ENCODE measurements around the gene RNF214.
"Not testable (repeated sequence)": the region's sequence is repeated elsewhere in the genome, so short reads cannot be mapped to it uniquely, and the experiment has no call there.

Gene RNF214

DNA sequence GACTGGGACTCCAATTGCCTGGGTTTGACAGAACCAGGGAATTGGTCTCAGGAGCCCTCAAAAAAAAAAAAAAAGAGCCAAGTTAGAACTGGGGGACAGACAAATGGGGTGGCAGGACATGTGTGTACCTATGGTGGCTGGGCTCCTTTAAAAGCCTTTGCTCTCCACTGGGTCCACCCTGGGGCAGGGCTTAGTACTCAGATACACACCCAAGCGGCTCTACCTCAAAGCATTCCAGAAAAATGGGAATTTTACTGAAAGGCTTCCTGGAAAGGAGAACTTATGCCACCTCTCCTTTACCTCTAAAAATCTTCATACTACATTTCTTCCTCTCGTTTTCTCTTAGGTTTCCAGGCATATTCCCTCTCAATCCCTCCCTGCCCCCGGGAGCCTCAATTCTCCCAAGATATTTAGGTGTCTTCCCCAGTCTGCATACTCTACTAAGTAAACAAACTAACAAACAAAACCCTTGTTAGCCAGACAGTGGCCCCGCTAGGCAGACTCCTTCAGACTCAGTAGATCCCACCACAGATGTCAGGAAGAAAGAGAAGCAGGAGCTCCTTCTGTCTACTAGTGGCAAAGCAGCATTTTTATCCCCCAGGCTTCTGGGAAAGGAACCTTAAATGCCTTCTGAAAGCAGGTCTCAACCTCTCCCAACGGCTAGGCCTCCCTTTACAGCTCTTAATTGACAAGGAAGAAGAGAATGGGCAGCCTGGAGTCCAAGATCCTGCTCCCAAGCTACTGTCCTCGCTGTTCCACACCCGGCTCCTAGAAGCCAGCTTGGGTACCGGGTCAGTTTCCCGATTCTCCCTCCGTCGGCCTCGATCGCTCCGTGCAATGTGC is 1.3 kb upstream of the RNF214 start:
- DNase-seq (ENCODE audit: low spot score) = no peak

GRCh38 chr11:117231842-117232091 is 704 bp upstream of the RNF214 start, which contains the start of gene PCSK7:
Gene PCSK7 (minus strand): TSS chr11:117232073. CDS start chr11:117229844, 2,229 bp downstream.
- DNase-seq (ENCODE audit: low spot score) = no peak

GRCh38 chr11:117232911-117233409 is 489 bp downstream of the RNF214 start:
- DNase-seq (ENCODE audit: low spot score) = no peak

GRCh38 chr11:117238221-117238620 is 5.8 kb downstream of the RNF214 start:
- no peak for DNase-seq (ENCODE audit: low spot score)

DNA sequence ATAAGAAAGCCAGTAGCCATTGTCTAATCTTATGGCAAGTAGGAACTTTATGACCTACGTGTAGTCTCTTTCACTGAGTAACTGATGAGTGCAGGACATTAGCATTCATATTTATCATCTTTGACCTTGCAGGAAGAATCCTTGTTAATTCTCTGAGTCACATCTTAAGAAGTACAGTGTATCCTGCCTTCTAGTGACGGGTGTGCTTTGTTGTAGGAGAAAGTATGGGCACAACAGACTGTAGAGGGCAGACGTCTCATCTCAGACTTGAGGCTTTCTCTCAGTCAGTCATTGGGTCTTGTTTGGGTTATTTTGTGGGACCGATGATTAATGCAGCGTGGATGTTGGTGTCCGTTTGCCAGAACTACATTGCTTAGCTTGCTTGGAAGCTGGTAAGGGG is 6.8 kb downstream of the RNF214 start:
- no peak for DNase-seq (ENCODE audit: low spot score)

GRCh38 chr11:117248341-117248740 is 15.9 kb downstream of the RNF214 start:
- peak; percentile 66 for DNase-seq (ENCODE audit: low spot score)

GRCh38 chr11:117249571-117249970 is 17.1 kb downstream of the RNF214 start:
- no peak for DNase-seq (ENCODE audit: low spot score)

DNA sequence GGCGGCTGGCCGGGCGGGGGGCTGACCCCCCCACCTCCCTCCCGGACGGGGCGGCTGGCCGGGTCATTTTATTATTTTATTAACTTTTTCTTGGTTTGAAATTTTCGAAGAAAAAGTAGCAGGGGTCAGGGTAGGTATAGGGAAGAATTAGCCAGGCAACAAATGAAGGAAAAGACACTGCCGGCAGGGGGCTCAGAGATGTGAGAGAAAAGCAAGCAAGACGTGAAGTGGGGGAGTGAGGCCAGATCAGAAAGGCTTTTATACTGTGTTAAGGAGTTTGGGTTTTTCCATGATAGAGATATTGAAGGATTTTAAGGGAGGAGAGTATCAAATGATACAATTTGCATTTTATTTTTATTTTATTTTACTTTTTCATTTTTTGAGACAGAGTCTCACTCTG is 19.0 kb downstream of the RNF214 start:
- no peak for DNase-seq (ENCODE audit: low spot score)

- no peak for DNase-seq (ENCODE audit: low spot score)
Measured at GRCh38 chr11:117255966-117256365, 23.5 kb downstream of the RNF214 start.

DNA sequence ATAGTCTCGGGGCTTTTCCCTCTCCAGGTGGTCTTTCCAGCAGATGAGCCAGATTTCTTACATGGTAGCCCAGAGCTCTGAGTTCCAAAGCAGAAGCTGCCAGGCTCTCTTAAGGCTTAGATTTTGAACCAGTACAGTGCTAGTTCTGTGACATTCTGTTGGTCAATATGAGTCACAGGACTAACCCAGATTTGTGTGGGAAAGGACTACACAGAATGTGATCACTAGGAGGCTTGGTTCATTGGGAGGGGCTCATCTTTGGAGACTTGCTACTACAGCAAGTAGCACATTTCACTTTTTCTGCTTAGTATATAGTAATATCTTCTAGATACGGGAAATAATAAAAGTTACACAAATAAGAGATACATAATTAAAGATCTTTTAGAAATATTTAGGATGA is 24.1 kb downstream of the RNF214 start:
- DNase-seq (ENCODE audit: low spot score) = no peak

DNA sequence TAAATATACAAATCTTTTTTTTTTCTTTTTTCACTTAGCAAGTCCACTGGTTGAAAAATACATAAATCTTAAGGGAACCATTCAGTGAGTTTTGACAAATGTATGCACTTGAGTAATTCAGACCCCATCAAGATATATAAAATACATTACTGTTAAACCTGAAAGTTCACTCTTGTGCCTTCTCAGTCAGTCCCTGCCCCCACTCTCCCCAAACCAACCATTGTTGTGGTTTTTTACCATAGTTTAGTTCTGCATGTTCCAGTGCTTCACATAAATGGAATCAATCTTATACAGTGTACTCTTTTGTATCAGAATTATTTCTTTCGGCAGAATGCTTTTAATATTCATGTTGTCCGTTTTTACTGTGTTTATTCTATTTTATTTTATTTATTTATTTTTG is 26.1 kb downstream of the RNF214 start:
- no peak for DNase-seq (ENCODE audit: low spot score)

DNA sequence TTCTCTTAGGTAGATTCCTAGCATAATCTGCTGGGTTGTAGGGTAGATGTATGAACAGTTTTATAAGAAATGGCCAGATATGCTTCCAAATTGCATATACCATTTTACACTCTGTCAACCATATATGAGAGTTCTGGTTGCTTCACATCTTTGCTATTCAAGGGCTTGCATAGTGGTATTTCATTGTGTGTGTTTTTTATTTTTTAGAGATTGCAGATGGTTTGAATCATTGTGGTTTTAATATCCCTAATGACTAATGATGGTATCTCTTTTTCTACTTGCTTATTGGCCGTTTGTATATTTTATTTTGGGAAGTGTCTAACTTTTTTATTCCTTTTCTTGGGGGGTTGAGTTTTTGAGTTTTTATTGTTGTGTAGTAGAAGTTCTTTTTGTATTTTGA is 26.9 kb downstream of the RNF214 start:
- DNase-seq (ENCODE audit: low spot score) = no peak

GRCh38 chr11:117264624-117265323 is 32.3 kb downstream of the RNF214 start:
- DNase-seq (ENCODE audit: low spot score) = not testable (repeated sequence)

DNA sequence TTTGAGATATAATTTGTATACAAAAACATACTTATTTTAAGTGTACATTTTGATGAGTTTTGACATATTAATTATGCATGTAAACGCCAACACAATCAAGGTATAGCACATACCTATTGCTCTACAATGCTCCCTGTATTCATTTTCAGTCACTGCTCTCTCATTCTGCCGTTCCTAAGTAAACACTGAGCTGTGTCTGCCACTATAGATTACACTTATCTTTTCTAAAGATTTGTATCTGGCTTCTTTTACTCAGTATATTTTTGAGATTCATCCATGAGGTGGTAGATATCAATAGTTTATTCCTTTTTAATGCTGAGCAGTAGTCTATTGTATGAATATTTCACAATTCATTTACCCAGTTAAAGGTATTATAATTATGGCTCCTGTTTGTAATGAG is 33.3 kb downstream of the RNF214 start:
- no peak for DNase-seq (ENCODE audit: low spot score)

- no peak for DNase-seq (ENCODE audit: low spot score)
Measured at GRCh38 chr11:117269856-117270255, 37.4 kb downstream of the RNF214 start.

- DNase-seq (ENCODE audit: low spot score) = no peak
Measured at GRCh38 chr11:117271208-117271607, 38.7 kb downstream of the RNF214 start.

DNA sequence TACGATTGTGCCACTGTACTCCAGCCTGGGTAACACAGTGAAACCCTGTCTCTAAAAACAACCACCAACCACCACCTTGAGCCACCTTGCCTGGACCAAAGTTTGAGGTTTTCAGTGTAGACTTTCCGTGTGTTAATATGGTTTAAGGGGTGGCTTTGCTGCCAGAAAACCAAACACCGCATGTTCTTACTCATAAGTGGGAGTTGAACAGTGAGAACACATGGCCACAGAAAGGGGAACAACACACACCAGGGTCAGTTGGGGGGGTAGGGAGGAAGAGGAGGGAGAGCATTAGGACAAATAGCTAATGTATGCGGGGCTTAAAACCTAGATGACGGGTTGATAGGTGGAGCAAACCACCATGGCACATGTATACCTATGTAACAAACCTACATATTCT is 39.7 kb downstream of the RNF214 start:
- DNase-seq (ENCODE audit: low spot score) = not testable (repeated sequence)

GRCh38 chr11:117273550-117274289 is 41.2 kb downstream of the RNF214 start:
- no peak for DNase-seq (ENCODE audit: low spot score)

DNA sequence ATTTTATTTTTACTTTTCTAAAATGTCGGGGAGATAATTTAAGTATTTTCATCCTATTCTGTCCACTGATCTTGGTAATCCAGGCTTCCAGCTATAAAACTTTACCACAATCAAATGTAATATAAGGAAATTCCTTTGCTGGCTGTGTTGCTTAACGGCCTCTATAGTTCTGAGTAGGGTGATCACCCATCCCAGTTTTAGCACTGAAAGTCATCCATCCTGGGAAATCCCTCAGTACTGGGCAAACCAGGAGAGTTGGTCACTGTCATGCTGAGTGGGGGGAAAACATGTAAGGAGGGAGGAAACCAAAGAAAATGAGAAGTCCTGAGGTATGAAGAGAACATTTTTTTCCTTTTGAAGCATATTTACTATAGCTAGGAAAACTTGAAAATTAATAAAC is 45.9 kb downstream of the RNF214 start:
- DNase-seq (ENCODE audit: low spot score) = no peak

GRCh38 chr11:117279711-117280376 is 47.4 kb downstream of the RNF214 start:
- DNase-seq (ENCODE audit: low spot score) = no peak

DNA sequence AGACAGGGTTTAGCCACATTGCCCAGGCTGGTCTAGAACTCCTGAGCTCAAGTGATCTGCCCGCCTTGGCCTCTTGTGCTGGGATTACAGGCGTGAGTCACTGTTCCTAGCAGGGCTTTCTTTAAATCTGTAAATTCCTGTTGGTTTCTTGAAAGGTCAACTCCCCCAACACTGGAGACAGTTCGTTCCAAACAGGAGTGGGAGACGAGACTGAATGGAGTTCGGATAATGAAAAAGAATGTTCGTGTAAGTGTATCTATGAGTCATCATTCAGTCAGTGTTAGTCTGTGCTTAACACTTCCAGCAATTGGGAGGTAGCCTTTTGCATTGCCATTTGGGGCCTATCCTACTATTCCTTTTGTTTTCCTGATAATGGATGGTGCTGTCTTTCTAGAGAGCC is 48.7 kb downstream of the RNF214 start:
- no peak for DNase-seq (ENCODE audit: low spot score)

GRCh38 chr11:117281869-117282268 is 49.4 kb downstream of the RNF214 start:
- no peak for DNase-seq (ENCODE audit: low spot score)
